ENCODE results near the gene USP31. TPM values are rescaled to one million over a fixed set of nuclear protein-coding genes. Genes with fewer than 3 reads are reported as not detected.

The USP31 gene
- total and polyA plus RNA-seq, 2 donors (not counting 1 experiment from before 2014, with no cell fraction given) = 1.6 to 6.7 TPM

- no CpG with 5 or more reads among the region's 4 CpGs for WGBS (ENCODE audit: insufficient coverage)
- no peaks in the 10 kb centered on the region for H3K9me3 Mint-ChIP-seq (ENCODE audit: insufficient read depth)
- DNase-seq (no peak), ATAC-seq (ENCODE audit: low read depth) (no peak)
- POLR2A ChIA-PET = no interaction called here
- H3K27me3 Mint-ChIP-seq = peaks cover 17% of the 10 kb centered on the region
- peaks cover 5% of the 10 kb centered on the region for H3K4me1 Mint-ChIP-seq
- intact Hi-C loops (cut with micrococcal nuclease) = no loop called here
- Histone ChIP-seq H3K9me3 (ENCODE audit: control extremely low read depth in 1 of 3, control insufficient read depth in 2 of 3, insufficient read depth in 1 of 3, low read length in 2 of 3) (peaks cover 0 to 3% (median 0%) of the 10 kb centered on the region in 3 donors), H3K27ac (ENCODE audit: low read length in 2 of 2) (no peak overlapping the region), H3K36me3 (replicated peaks in 1 of 2; ENCODE audit: control extremely low read depth in 1 of 2, control insufficient read depth in 1 of 2, extremely low read depth in 1 of 2, insufficient read depth in 2 of 2, low read length in 1 of 2) (no peaks in the 10 kb centered on the region), H4K20me1 (ENCODE audit: control insufficient read depth, insufficient read depth, low read length, poor library complexity, severe bottlenecking) (no peaks in the 10 kb centered on the region), H3K4me2 (replicated peaks; ENCODE audit: low read depth, low read length, poor library complexity, severe bottlenecking) (no peak overlapping the region), H3K79me2 (ENCODE audit: control insufficient read depth, insufficient read depth, low read length) (no peaks in the 10 kb centered on the region), H3K9ac (ENCODE audit: low read length) (no peak overlapping the region), H2AFZ (ENCODE audit: insufficient read depth, low read depth, low read length, poor library complexity, severe bottlenecking) (no peak overlapping the region), H3K27me3 (replicated peaks in 1 of 4; ENCODE audit: control extremely low read depth in 1 of 4, control insufficient read depth in 3 of 4, insufficient read depth in 4 of 4, low read length in 3 of 4) (peaks cover 0 to 3% (median under 1%) of the 10 kb centered on the region in 4 experiments), H3K4me1 (ENCODE audit: control insufficient read depth in 2 of 2, insufficient read depth in 2 of 2, low read length in 2 of 2) (no peaks in the 10 kb centered on the region), H3K4me3 (ENCODE audit: control extremely low read depth in 1 of 5, extremely low read depth in 1 of 5, insufficient read depth in 1 of 5, low read depth in 2 of 5, low read length in 4 of 5) (no peak overlapping the region)
- TF ChIP-seq CTCF (IDR thresholded peaks at IDR 0.05) (no peak), EZH2 (IDR thresholded peaks at IDR 0.05; ENCODE audit: borderline replicate concordance, insufficient read depth, low read depth, low read length, poor library complexity, severe bottlenecking) (no peak)
- H3K27ac Mint-ChIP-seq = no peak overlapping the region
- CTCF ChIA-PET = no interaction called here
- H3K4me3 Mint-ChIP-seq = no peak overlapping the region
Measured at GRCh38 chr16:23039118-23039517, 110.1 kb downstream of the USP31 start.

GRCh38 chr16:23035240-23035639 is 114.0 kb downstream of the USP31 start:
- Mint-ChIP-seq H3K4me3 (no peak overlapping the region), H3K27ac (no peak overlapping the region), H3K9me3 (ENCODE audit: insufficient read depth) (peaks cover 7% of the 10 kb centered on the region), H3K4me1 (peaks cover 5% of the 10 kb centered on the region), H3K27me3 (peaks cover 17% of the 10 kb centered on the region)
- ATAC-seq (ENCODE audit: low read depth) = no peak
- DNase-seq = no peak
- no peak overlapping the region for H3K9ac ChIP-seq (ENCODE audit: low read length)
- H4K20me1 ChIP-seq (ENCODE audit: control insufficient read depth, insufficient read depth, low read length, poor library complexity, severe bottlenecking) = no peaks in the 10 kb centered on the region
- H3K36me3 ChIP-seq (replicated peaks in 1 of 2; ENCODE audit: control extremely low read depth in 1 of 2, control insufficient read depth in 1 of 2, extremely low read depth in 1 of 2, insufficient read depth in 2 of 2, low read length in 1 of 2) = no peaks in the 10 kb centered on the region
- H2AFZ ChIP-seq (ENCODE audit: insufficient read depth, low read depth, low read length, poor library complexity, severe bottlenecking) = no peak overlapping the region
- H3K27me3 ChIP-seq (replicated peaks in 1 of 4; ENCODE audit: control extremely low read depth in 1 of 4, control insufficient read depth in 3 of 4, insufficient read depth in 4 of 4, low read length in 3 of 4) = peaks cover 0 to 10% (median 1%) of the 10 kb centered on the region in 4 experiments
- no peak overlapping the region for H3K27ac ChIP-seq (ENCODE audit: low read length in 2 of 2)
- ChIA-PET POLR2A (interaction anchor here (0.6 kb wide), 1 partner anchor 1458 kb away, joined by 3 read pairs; no protein-coding TSS in a partner anchor), CTCF (no interaction called here)
- H3K4me3 ChIP-seq (ENCODE audit: control extremely low read depth in 1 of 5, extremely low read depth in 1 of 5, insufficient read depth in 1 of 5, low read depth in 2 of 5, low read length in 4 of 5) = no peak overlapping the region
- no peak overlapping the region for H3K4me2 ChIP-seq (replicated peaks; ENCODE audit: low read depth, low read length, poor library complexity, severe bottlenecking)
- intact Hi-C loops (cut with micrococcal nuclease) = no loop called here
- H3K79me2 ChIP-seq (ENCODE audit: control insufficient read depth, insufficient read depth, low read length) = no peaks in the 10 kb centered on the region
- WGBS (ENCODE audit: insufficient coverage) = no CpG with 5 or more reads among the region's 1 CpG
- TF ChIP-seq EZH2 (IDR thresholded peaks at IDR 0.05; ENCODE audit: borderline replicate concordance, insufficient read depth, low read depth, low read length, poor library complexity, severe bottlenecking) (no peak), CTCF (IDR thresholded peaks at IDR 0.05) (no peak)
- no peaks in the 10 kb centered on the region for H3K4me1 ChIP-seq (ENCODE audit: control insufficient read depth in 2 of 2, insufficient read depth in 2 of 2, low read length in 2 of 2)
- peaks cover 0 to 16% (median 14%) of the 10 kb centered on the region in 3 donors for H3K9me3 ChIP-seq (ENCODE audit: control extremely low read depth in 1 of 3, control insufficient read depth in 2 of 3, insufficient read depth in 1 of 3, low read length in 2 of 3)

Measured in B cell (primary cell).